Thyroid gland (tissue), 4 donors: ENCODE results near the gene UBTF.

Experiments used
- CTCF ChIP-seq, 6 experiments: fragments of 200-600 bp in 3 of 6; fragments of 450-650 bp in 3 of 6; sonication (generic) in 3 of 6; IDR thresholded peaks; one replicate each; pipeline ENCODE4 v1.5.1; 2016 to 2019; ENCODE audit warnings: antibody characterized with exemption in 6 of 6, mild to moderate bottlenecking in 2 of 6, inconsistent platforms in 1 of 6, moderate library complexity in 1 of 6
- POLR2A ChIP-seq, 2 donors: fragments of 450-650 bp; IDR thresholded peaks; one replicate each; pipeline ENCODE4 v1.6.1; 2017; ENCODE audit warnings: antibody characterized with exemption in 2 of 2, mild to moderate bottlenecking in 2 of 2, moderate library complexity in 1 of 2

- no peak for TF ChIP-seq CTCF (IDR thresholded peaks at IDR 0.05)
- no peak for TF ChIP-seq POLR2A (IDR thresholded peaks at IDR 0.05)
These were observed 4.1 kb upstream of the UBTF start for GRCh38 chr17:44223541-44224071.
